CD4-positive, alpha-beta memory T cell (primary cell): Measurements from ENCODE around the gene MYO7B. TPM values are rescaled to one million over a fixed set of nuclear protein-coding genes. Genes with fewer than 3 reads are reported as not detected.

Source experiments
- CTCF ChIA-PET: fragments of 350-600 bp; sonication (Branson Sonifier 250); formaldehyde crosslinking; loops from one replicate; lab custom pipeline; 2021; ENCODE audit warnings: inconsistent platforms; ENCODE audit not compliant: partially characterized antibody; lab: Charles Lee
- POLR2A ChIA-PET: fragments of 350-600 bp; sonication (Branson Sonifier 250); formaldehyde crosslinking; loops from one replicate; lab custom pipeline; 2021; ENCODE audit not compliant: partially characterized antibody; lab: Charles Lee
- DNase-seq, 5 donors: peaks; one replicate each; pipeline versions ENCODE4 v3.0.0 to v3.0.0-alpha.2; 2020 to 2022; ENCODE audit warnings: mixed read lengths in 1 of 5
- H3K27ac ChIP-seq: one replicate; pipeline ENCODE4 v1.7.0; 2013; ENCODE audit warnings: low read depth, low read length
- H3K27me3 ChIP-seq: 2 replicates; pipeline ENCODE4 v1.7.0; 2013; ENCODE audit warnings: mild to moderate bottlenecking, low read length, moderate library complexity; ENCODE audit not compliant: insufficient read depth
- H3K36me3 ChIP-seq: 2 replicates; pipeline ENCODE4 v1.7.0; 2013; ENCODE audit warnings: mild to moderate bottlenecking, low read length, moderate library complexity; ENCODE audit not compliant: insufficient read depth
- H3K4me1 ChIP-seq: 2 replicates; pipeline ENCODE4 v1.7.0; 2013; ENCODE audit warnings: mild to moderate bottlenecking, low read length, moderate library complexity; ENCODE audit not compliant: insufficient read depth
- H3K4me3 ChIP-seq, 2 donors: one replicate each; pipeline ENCODE4 v1.7.0; 2013; ENCODE audit warnings: low read length in 2 of 2, mild to moderate bottlenecking in 1 of 2
- H3K9me3 ChIP-seq, 2 donors: one replicate each; pipeline ENCODE4 v1.7.0; 2013; ENCODE audit warnings: low read length in 2 of 2, control low read depth in 1 of 2; ENCODE audit not compliant: control insufficient read depth in 1 of 2
- H3K27ac Mint-ChIP-seq, 7 donors: one replicate each; pipeline ENCODE4 v1.8.0; 2020 to 2021; ENCODE audit warnings: mixed read lengths in 7 of 7, mild to moderate bottlenecking in 6 of 7, inconsistent platforms in 3 of 7, moderate library complexity in 3 of 7
- H3K27me3 Mint-ChIP-seq, 2 donors: one replicate each; pipeline ENCODE4 v1.8.0; 2020 to 2021; ENCODE audit warnings: mixed read lengths in 2 of 2
- H3K36me3 Mint-ChIP-seq, 2 donors: one replicate each; pipeline ENCODE4 v1.8.0; 2020 to 2021; ENCODE audit warnings: mixed read lengths in 2 of 2, inconsistent platforms in 1 of 2, mild to moderate bottlenecking in 1 of 2
- H3K4me1 Mint-ChIP-seq, 4 donors: one replicate each; pipeline ENCODE4 v1.8.0; 2020 to 2021; ENCODE audit warnings: mixed read lengths in 4 of 4, mild to moderate bottlenecking in 1 of 4
- H3K4me3 Mint-ChIP-seq, 8 donors: one replicate each; pipeline ENCODE4 v1.8.0; 2020 to 2021; ENCODE audit warnings: mixed read lengths in 8 of 8, mild to moderate bottlenecking in 7 of 8, moderate library complexity in 6 of 8, inconsistent platforms in 3 of 8
- H3K9me3 Mint-ChIP-seq, 8 donors: one replicate each; pipeline ENCODE4 v1.8.0; 2020 to 2021; ENCODE audit warnings: mixed read lengths in 8 of 8, mild to moderate bottlenecking in 5 of 8, inconsistent platforms in 3 of 8, moderate library complexity in 1 of 8
- intact Hi-C: fragments of 100-400 bp; cut with micrococcal nuclease; formaldehyde crosslinking; loops from one replicate; pipeline ENCODE4 v1.15.1; 2023
- polyA plus RNA-seq, 2 donors: library from polyadenylated mRNA; unstranded; fragments of 300-500 nt; fragmentation: Illumina TruSeq; gene quantifications; one replicate each; pipeline ENCODE4 v1.2.3, GENCODE V29; 2021
- total RNA-seq, 2 experiments: library from RNA; stranded (reverse); gene quantifications; one replicate each; pipeline ENCODE4 v1.2.3, GENCODE V29; 2021

Gene MYO7B
- total and polyA plus RNA-seq, 4 experiments from 2014 or later: not detected

- no peaks in the 10 kb centered on the region for H3K4me1 ChIP-seq
- H3K4me3 ChIP-seq: no peak overlapping the region
- no peaks in the 10 kb centered on the region for H3K36me3 Mint-ChIP-seq
- peaks cover 0 to 2% of the 10 kb centered on the region in 2 donors for H3K27me3 Mint-ChIP-seq
- DNase-seq: peak; percentile 44 to 56 (median 49)
- intact Hi-C loops: loop anchor here (1.0 to 5.0 kb wide), 2 partner anchors 58 to 111 kb away; partner anchors contain the start of gene SFT2D3
- H3K9me3 ChIP-seq: no peaks in the 10 kb centered on the region
- no peaks in the 10 kb centered on the region for H3K27me3 ChIP-seq
- H3K4me1 Mint-ChIP-seq: peaks cover 0 to 10% (median 2%) of the 10 kb centered on the region in 4 donors
- H3K4me3 Mint-ChIP-seq: no peak overlapping the region
- POLR2A ChIA-PET: interaction anchor here (0.7 to 1.4 kb wide), 4 partner anchors 8 to 110 kb away, joined by 3 to 8 read pairs (median 4); partner anchors contain the start of gene SFT2D3
- H3K27ac Mint-ChIP-seq: no peak overlapping the region
- no peak overlapping the region for H3K27ac ChIP-seq
- no peaks in the 10 kb centered on the region for H3K9me3 Mint-ChIP-seq
- CTCF ChIA-PET: interaction anchor here (0.6 to 4.2 kb wide), 21 partner anchors 8 to 383 kb away, joined by 3 to 98 read pairs (median 4); partner anchors contain the start of gene GPR17
- H3K36me3 ChIP-seq: no peaks in the 10 kb centered on the region
Observed at GRCh38 chr2:127591221-127591923, 55.9 kb downstream of the MYO7B start.

- peaks cover 0 to under 1% of the 10 kb centered on the region in 2 donors for H3K27me3 Mint-ChIP-seq
- intact Hi-C loops: loop anchor here (5.0 kb wide), 1 partner anchor 110 kb away; the partner anchor contains the start of gene SFT2D3
- no peak overlapping the region for H3K27ac Mint-ChIP-seq
- no peak for DNase-seq
- Histone ChIP-seq H3K4me1 (no peaks in the 10 kb centered on the region), H3K27me3 (no peaks in the 10 kb centered on the region), H3K4me3 (no peak overlapping the region), H3K9me3 (no peaks in the 10 kb centered on the region), H3K36me3 (no peaks in the 10 kb centered on the region), H3K27ac (no peak overlapping the region)
- H3K4me3 Mint-ChIP-seq: no peak overlapping the region
- ChIA-PET CTCF (interaction anchor here (4.2 kb wide), 1 partner anchor 57 kb away, joined by 98 read pairs; no protein-coding TSS in a partner anchor), POLR2A (no interaction called here)
- H3K4me1 Mint-ChIP-seq: peaks cover 0 to 10% (median 2%) of the 10 kb centered on the region in 4 donors
- H3K9me3 Mint-ChIP-seq: no peaks in the 10 kb centered on the region
- H3K36me3 Mint-ChIP-seq: no peaks in the 10 kb centered on the region
Observed at GRCh38 chr2:127592761-127593227, 57.3 kb downstream of the MYO7B start.

GRCh38 chr2:127593228-127594115 lies 58.0 kb downstream of the MYO7B start:
- POLR2A ChIA-PET: interaction anchor here (0.7 kb wide), 1 partner anchor 311 kb away, joined by 3 read pairs; no protein-coding TSS in a partner anchor
- no peak overlapping the region for H3K27ac ChIP-seq
- intact Hi-C loops: loop anchor here (5.0 kb wide), 1 partner anchor 109 kb away; the partner anchor contains the start of gene SFT2D3
- Mint-ChIP-seq H3K27me3 (no peaks in the 10 kb centered on the region), H3K4me1 (peaks cover 0 to 10% (median 2%) of the 10 kb centered on the region in 4 donors), H3K9me3 (no peaks in the 10 kb centered on the region), H3K36me3 (no peaks in the 10 kb centered on the region), H3K4me3 (no peak overlapping the region), H3K27ac (no peak overlapping the region)
- H3K4me1 ChIP-seq: no peaks in the 10 kb centered on the region
- H3K27me3 ChIP-seq: no peaks in the 10 kb centered on the region
- no peaks in the 10 kb centered on the region for H3K9me3 ChIP-seq
- CTCF ChIA-PET: interaction anchor here (4.2 kb wide), 1 partner anchor 56 kb away, joined by 98 read pairs; no protein-coding TSS in a partner anchor
- H3K4me3 ChIP-seq: no peak overlapping the region
- H3K36me3 ChIP-seq: no peaks in the 10 kb centered on the region
- no peak for DNase-seq

- no peaks in the 10 kb centered on the region for H3K36me3 Mint-ChIP-seq
- Histone ChIP-seq H3K4me1 (no peaks in the 10 kb centered on the region), H3K9me3 (no peaks in the 10 kb centered on the region), H3K36me3 (no peaks in the 10 kb centered on the region), H3K4me3 (no peak overlapping the region), H3K27ac (no peak overlapping the region), H3K27me3 (no peaks in the 10 kb centered on the region)
- H3K4me1 Mint-ChIP-seq: peaks cover 0 to 10% (median 2%) of the 10 kb centered on the region in 4 donors
- H3K4me3 Mint-ChIP-seq: no peak overlapping the region
- CTCF ChIA-PET: no interaction called here
- peaks cover 0 to under 1% of the 10 kb centered on the region in 2 donors for H3K27me3 Mint-ChIP-seq
- intact Hi-C loops: loop anchor here (5.0 kb wide), 1 partner anchor 108 kb away; the partner anchor contains the start of gene SFT2D3
- DNase-seq: no peak
- POLR2A ChIA-PET: interaction anchor here (0.6 to 0.7 kb wide), 2 partner anchors 310 to 405 kb away, joined by 3 read pairs; no protein-coding TSS in a partner anchor
- H3K9me3 Mint-ChIP-seq: no peaks in the 10 kb centered on the region
- peak overlapping the region in 1 of 7 donors; percentile 64 for H3K27ac Mint-ChIP-seq
Observed at GRCh38 chr2:127594116-127594591, 58.7 kb downstream of the MYO7B start.

GRCh38 chr2:127596311-127597045 lies 61.0 kb downstream of the MYO7B start:
- Mint-ChIP-seq H3K27ac (peak overlapping the region in 1 of 7 donors; percentile 51), H3K36me3 (no peaks in the 10 kb centered on the region), H3K4me3 (no peak overlapping the region), H3K27me3 (peaks cover 0 to 5% of the 10 kb centered on the region in 2 donors), H3K9me3 (no peaks in the 10 kb centered on the region), H3K4me1 (peaks cover 0 to 10% (median 2%) of the 10 kb centered on the region in 4 donors)
- H3K27ac ChIP-seq: no peak overlapping the region
- no peaks in the 10 kb centered on the region for H3K9me3 ChIP-seq
- no peaks in the 10 kb centered on the region for H3K27me3 ChIP-seq
- ChIA-PET POLR2A (no interaction called here), CTCF (no interaction called here)
- intact Hi-C loops: no loop called here
- H3K36me3 ChIP-seq: no peaks in the 10 kb centered on the region
- no peak for DNase-seq
- H3K4me3 ChIP-seq: no peak overlapping the region
- H3K4me1 ChIP-seq: no peaks in the 10 kb centered on the region

- Mint-ChIP-seq H3K4me3 (no peak overlapping the region), H3K27me3 (peaks cover 0 to 5% of the 10 kb centered on the region in 2 donors), H3K4me1 (peaks cover 0 to 10% (median 2%) of the 10 kb centered on the region in 4 donors), H3K36me3 (no peaks in the 10 kb centered on the region), H3K9me3 (no peaks in the 10 kb centered on the region), H3K27ac (peak overlapping the region in 1 of 7 donors; percentile 51)
- Histone ChIP-seq H3K27ac (no peak overlapping the region), H3K4me3 (no peak overlapping the region), H3K27me3 (no peaks in the 10 kb centered on the region), H3K9me3 (no peaks in the 10 kb centered on the region), H3K4me1 (no peaks in the 10 kb centered on the region), H3K36me3 (no peaks in the 10 kb centered on the region)
- POLR2A ChIA-PET: no interaction called here
- no peak for DNase-seq
- intact Hi-C loops: no loop called here
- CTCF ChIA-PET: no interaction called here
Observed at GRCh38 chr2:127597046-127597983, 61.8 kb downstream of the MYO7B start.
